HG02798 (cell line): ENCODE measurements around the gene TPSAB1.
"Not testable (repeated sequence)": the region's sequence is repeated elsewhere in the genome, so short reads cannot be mapped to it uniquely, and the experiment has no call there.

ENCODE experiments used
- ATAC-seq: cut with Tn5 transposase; IDR thresholded peaks from one replicate; pipeline ENCODE4 v1.9.1; 2021; ENCODE audit warnings: mild to moderate bottlenecking; ENCODE audit not compliant: unreplicated experiment, poor library complexity

The TPSAB1 gene

GRCh38 chr16:1243907-1244850, 3.7 kb downstream of the TPSAB1 start:
- ATAC-seq: not testable (repeated sequence)

- no peak for ATAC-seq
Observed at GRCh38 chr16:1244881-1245280, 4.4 kb downstream of the TPSAB1 start.

GRCh38 chr16:1245452-1246020, 5.0 kb downstream of the TPSAB1 start:
- no peak for ATAC-seq

- not testable (repeated sequence) for ATAC-seq
Observed at GRCh38 chr16:1247903-1248537, 7.5 kb downstream of the TPSAB1 start.

GRCh38 chr16:1249031-1249755, 8.7 kb downstream of the TPSAB1 start:
- ATAC-seq: peak; percentile 38

- ATAC-seq: not testable (repeated sequence)
Observed at GRCh38 chr16:1253701-1254364, 13.3 kb downstream of the TPSAB1 start.

GRCh38 chr16:1254821-1255220, 14.3 kb downstream of the TPSAB1 start:
- ATAC-seq: not testable (repeated sequence)

- not testable (repeated sequence) for ATAC-seq
Observed at GRCh38 chr16:1255276-1256122, 15.0 kb downstream of the TPSAB1 start, which contains the start of gene TPSD1. Gene TPSD1 (plus strand): TSS chr16:1256069. CDS start chr16:1256281, 212 bp downstream.

- ATAC-seq: not testable (repeated sequence)
Observed at GRCh38 chr16:1256296-1256873, 15.9 kb downstream of the TPSAB1 start.

- ATAC-seq: no peak
Observed at GRCh38 chr16:1256874-1257322, 16.4 kb downstream of the TPSAB1 start.

GRCh38 chr16:1257561-1258224, 17.2 kb downstream of the TPSAB1 start:
- ATAC-seq: no peak

GRCh38 chr16:1258225-1258600, 17.7 kb downstream of the TPSAB1 start:
- ATAC-seq: no peak

- ATAC-seq: no peak
Observed at GRCh38 chr16:1258906-1259759, 18.6 kb downstream of the TPSAB1 start.

GRCh38 chr16:1259760-1260068, 19.2 kb downstream of the TPSAB1 start:
- no peak for ATAC-seq

GRCh38 chr16:1260101-1260680, 19.7 kb downstream of the TPSAB1 start:
- ATAC-seq: no peak

- ATAC-seq: no peak
Observed at GRCh38 chr16:1261131-1261892, 20.8 kb downstream of the TPSAB1 start.
